Measurements from ENCODE around the gene RNU1-1. TPM values are rescaled to one million over a fixed set of nuclear protein-coding genes. Genes with fewer than 3 reads are reported as not detected.
"Not testable (repeated sequence)": the region's sequence is repeated elsewhere in the genome, so short reads cannot be mapped to it uniquely, and the experiment has no call there.

Gene RNU1-1
- total and polyA plus RNA-seq, 2 of the 8 experiments (the other 6 are each of a cell fraction or from before 2014, with no cell fraction given): 145 to 1,303 TPM

DNA sequence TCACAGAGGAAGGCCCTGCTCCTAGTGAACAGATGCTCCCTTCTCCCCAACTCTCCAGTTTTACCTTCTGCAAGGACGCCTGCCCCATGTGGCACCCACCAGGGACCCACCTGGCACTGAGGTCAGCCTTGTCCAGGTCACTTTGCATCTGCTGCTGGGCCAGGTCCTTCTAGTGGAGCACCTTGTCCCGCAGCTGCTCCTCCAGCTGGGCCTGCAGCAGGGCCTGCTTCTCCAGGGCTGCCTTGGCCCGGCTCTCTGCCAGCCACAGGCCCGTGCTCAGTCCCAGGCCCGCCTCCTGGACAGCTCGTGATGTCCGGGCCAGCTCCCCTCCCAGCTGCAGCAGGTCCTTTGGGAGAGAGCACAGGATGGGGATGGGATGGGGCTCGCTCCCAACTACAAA is 27.8 kb downstream of the RNU1-1 start:
- H2BK120ac ChIP-seq (replicated peaks; ENCODE audit: low read depth, low read length); H2BK12ac ChIP-seq (ENCODE audit: low read depth, low read length); H3K18ac ChIP-seq (ENCODE audit: extremely low read depth, low read length); FAIRE-seq; H3K27ac ChIP-seq (ENCODE audit: low read depth, low read length); H3K14ac ChIP-seq (ENCODE audit: insufficient read length); H4K91ac ChIP-seq (replicated peaks; ENCODE audit: insufficient read length, low read length); H4K5ac ChIP-seq (ENCODE audit: insufficient read length, low read depth, low read length); H2BK15ac ChIP-seq (ENCODE audit: low read length); H3K4me1 ChIP-seq (replicated peaks in 1 of 4; ENCODE audit: control insufficient read depth in 3 of 4, insufficient read depth in 4 of 4, low read length in 3 of 4); H3K23me2 ChIP-seq (ENCODE audit: low read depth, low read length); H3K23ac ChIP-seq (ENCODE audit: insufficient read length); H3K79me2 ChIP-seq (ENCODE audit: control insufficient read depth in 1 of 2, insufficient read depth in 2 of 2, low read length in 2 of 2); POLR2A ChIA-PET (ENCODE audit: partially characterized antibody); H3K4ac ChIP-seq (replicated peaks; ENCODE audit: insufficient read length, low read depth, low read length); H3K4me2 ChIP-seq (ENCODE audit: insufficient read depth in 1 of 2, low read depth in 2 of 2, low read length in 2 of 2); DNase-seq (ENCODE audit: low read depth in 1 of 2, low spot score in 2 of 2); H3K56ac ChIP-seq (replicated peaks; ENCODE audit: insufficient read length, low read depth, low read length); H4K8ac ChIP-seq (ENCODE audit: extremely low read depth, insufficient read depth, low read length); H3K27me3 ChIP-seq (replicated peaks in 1 of 4; ENCODE audit: control insufficient read depth in 3 of 4, extremely low read depth in 1 of 4, insufficient read depth in 3 of 4, low read length in 3 of 4); H2AK5ac ChIP-seq (ENCODE audit: low read depth, low read length); H3K79me1 ChIP-seq (ENCODE audit: low read depth, low read length); H2AFZ ChIP-seq (ENCODE audit: low read length); H3K4me3 ChIP-seq (ENCODE audit: extremely low read depth in 1 of 4, insufficient read depth in 2 of 4, low read depth in 3 of 4, low read length in 4 of 4); H3K36me3 ChIP-seq (ENCODE audit: control insufficient read depth in 2 of 4, insufficient read depth in 4 of 4, low read length in 3 of 4); H3K9ac ChIP-seq (replicated peaks in 1 of 4; ENCODE audit: extremely low read depth in 1 of 4, low read depth in 3 of 4, low read length in 3 of 4); H2BK20ac ChIP-seq (ENCODE audit: low read length); H2BK5ac ChIP-seq (ENCODE audit: low read depth, low read length); H4K20me1 ChIP-seq (replicated peaks in 1 of 2; ENCODE audit: control insufficient read depth in 1 of 2, insufficient read depth in 2 of 2, low read length in 2 of 2); H3K9me3 ChIP-seq (ENCODE audit: insufficient read depth in 2 of 2, low read depth in 1 of 2, low read length in 1 of 2): not testable (repeated sequence)
- CTCF ChIA-PET (ENCODE audit: partially characterized antibody): interaction anchor here (1.9 to 2.3 kb wide), 2 partner anchors 12 to 46 kb away, joined by 5 to 6 read pairs; partner anchors contain the start of gene NECAP2
- 87% methylated on average over 7 of the region's 8 CpGs; no CpG with 5 or more reads in 1 of the 2 experiments for WGBS, 2 experiments (ENCODE audit: extremely low coverage in 1 of 2, insufficient coverage in 1 of 2, insufficient read length in 1 of 2, insufficient replicate concordance in 2 of 2, low coverage in 1 of 2, low lambda C conversion rate in 2 of 2, missing lambda C conversion rate in 1 of 2)

All from H1 (cell line).